ENCODE measurements around the gene FERMT2. TPM values are rescaled to one million over a fixed set of nuclear protein-coding genes. Genes with fewer than 3 reads are reported as not detected.

The FERMT2 gene
- total and polyA plus RNA-seq, 9 of the 15 experiments (the other 6 are each of a cell fraction or from before 2014, with no cell fraction given): 0.10 to 1.3 (median 0.40) TPM

DNA sequence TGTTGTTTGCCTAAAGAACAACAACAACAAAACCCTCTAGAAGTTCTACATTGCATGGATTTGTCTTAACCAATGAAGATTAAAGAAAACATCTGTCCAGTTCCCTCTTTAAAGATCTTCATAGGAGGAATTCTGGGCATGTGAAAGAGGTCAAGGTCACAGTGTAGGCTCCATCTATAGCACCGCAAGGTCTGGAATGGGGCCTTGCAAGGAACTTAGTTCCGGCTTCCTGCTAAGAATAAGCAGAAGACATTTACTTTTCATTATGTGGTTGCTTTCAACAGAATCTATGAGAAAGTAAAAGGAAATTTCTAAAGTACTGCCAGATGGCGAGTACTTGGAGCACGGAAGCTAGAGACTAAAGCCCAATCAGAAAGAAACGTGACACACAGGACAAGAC is 102.2 kb downstream of the FERMT2 start:
- FAIRE-seq: no peak
- POLR2A ChIA-PET: no interaction called here

More for the DNA sequence above, 102.2 kb downstream of the FERMT2 start:
- peaks cover 0 to 9% of the 10 kb centered on the region in 2 experiments; a peak in 2 of 5 replicates for H3K4me1 ChIP-seq (replicated peaks in 1 of 2; ENCODE audit: control insufficient read depth in 2 of 2, insufficient read depth in 2 of 2, low read length in 2 of 2)
- H3K9ac ChIP-seq (ENCODE audit: insufficient read depth in 1 of 2, low read depth in 2 of 2, low read length in 2 of 2): no peak overlapping the region
- H3K4me3 ChIP-seq: no peak overlapping the region
- no peaks in the 10 kb centered on the region for H3K9me1 ChIP-seq (ENCODE audit: control insufficient read depth, insufficient read depth, low read length)
- no peak for TF ChIP-seq ESRRB (CRISPR knock-in tag; IDR thresholded peaks at IDR 0.05; ENCODE audit: borderline replicate concordance)
- TF ChIP-seq HMGN3 (IDR thresholded peaks at IDR 0.05; ENCODE audit: borderline replicate concordance, extremely low read depth, insufficient read length, low read depth, low read length): no peak
- no peak for TF ChIP-seq CEBPG (CRISPR knock-in tag; IDR thresholded peaks at IDR 0.05)
- TF ChIP-seq CEBPG (tag; conservative IDR thresholded peaks at IDR 0.05 in 1 of 2, IDR thresholded peaks at IDR 0.05 in 1 of 2): no peak
- no peak for TF ChIP-seq SLC30A9 (CRISPR knock-in tag; IDR thresholded peaks at IDR 0.05)
- TF ChIP-seq, protein P1, sequence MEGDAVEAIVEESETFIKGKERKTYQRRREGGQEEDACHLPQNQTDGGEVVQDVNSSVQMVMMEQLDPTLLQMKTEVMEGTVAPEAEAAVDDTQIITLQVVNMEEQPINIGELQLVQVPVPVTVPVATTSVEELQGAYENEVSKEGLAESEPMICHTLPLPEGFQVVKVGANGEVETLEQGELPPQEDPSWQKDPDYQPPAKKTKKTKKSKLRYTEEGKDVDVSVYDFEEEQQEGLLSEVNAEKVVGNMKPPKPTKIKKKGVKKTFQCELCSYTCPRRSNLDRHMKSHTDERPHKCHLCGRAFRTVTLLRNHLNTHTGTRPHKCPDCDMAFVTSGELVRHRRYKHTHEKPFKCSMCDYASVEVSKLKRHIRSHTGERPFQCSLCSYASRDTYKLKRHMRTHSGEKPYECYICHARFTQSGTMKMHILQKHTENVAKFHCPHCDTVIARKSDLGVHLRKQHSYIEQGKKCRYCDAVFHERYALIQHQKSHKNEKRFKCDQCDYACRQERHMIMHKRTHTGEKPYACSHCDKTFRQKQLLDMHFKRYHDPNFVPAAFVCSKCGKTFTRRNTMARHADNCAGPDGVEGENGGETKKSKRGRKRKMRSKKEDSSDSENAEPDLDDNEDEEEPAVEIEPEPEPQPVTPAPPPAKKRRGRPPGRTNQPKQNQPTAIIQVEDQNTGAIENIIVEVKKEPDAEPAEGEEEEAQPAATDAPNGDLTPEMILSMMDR (IDR thresholded peaks at IDR 0.05 in 2 of 3, conservative IDR thresholded peaks at IDR 0.05 in 1 of 3; ENCODE audit: insufficient read depth in 2 of 3, low read depth in 1 of 3, low read length in 3 of 3): no peak
- no peak for TF ChIP-seq FOXJ3 (CRISPR knock-in tag; IDR thresholded peaks at IDR 0.05)
- TF ChIP-seq ZNF644 (tag; IDR thresholded peaks at IDR 0.05; ENCODE audit: low read depth): no peak
- H4K20me1 ChIP-seq (replicated peaks; ENCODE audit: control insufficient read depth, insufficient read depth, low read length): no peaks in the 10 kb centered on the region
- H3K27me3 ChIP-seq (ENCODE audit: control insufficient read depth in 2 of 2, insufficient read depth in 2 of 2, low read length in 2 of 2): no peaks in the 10 kb centered on the region; a peak in 3 of 5 replicates
- no peak overlapping the region for H3K27ac ChIP-seq (ENCODE audit: extremely low read depth, low read depth, low read length)
- no TSS peak for BruUV-seq (replicated peaks)
- ATAC-seq: no peak
- H3K36me3 ChIP-seq (ENCODE audit: control insufficient read depth, insufficient read depth, low read length): no peaks in the 10 kb centered on the region
- CTCF ChIA-PET (ENCODE audit: low intra/inter-chr PET ratio): no interaction called here
- DNase-seq (ENCODE audit: extremely low read depth in 1 of 4, low spot score in 3 of 4): no peak
- H3K4me2 ChIP-seq (ENCODE audit: insufficient read depth, low read length): no peak overlapping the region
- intact Hi-C loops (cut with micrococcal nuclease): no loop called here
- in situ Hi-C loops (cut with MboI): loop anchor here (25.0 kb wide), 1 partner anchor 561 kb away; no protein-coding TSS in a partner anchor
- H3K9me3 ChIP-seq (replicated peaks; ENCODE audit: control insufficient read depth, insufficient read depth, low read depth, low read length): no peaks in the 10 kb centered on the region
- no peaks in the 10 kb centered on the region for H3K79me2 ChIP-seq (ENCODE audit: control insufficient read depth, insufficient read depth, low read length)
- WGBS (ENCODE audit: insufficient coverage, low coverage, missing lambda C conversion rate): 21% methylated on average over 5 of the region's 5 CpGs
- no peak overlapping the region for H2AFZ ChIP-seq (ENCODE audit: low read depth, low read length)

Measured in K562 (cell line).